ENCODE data around the gene IL26.

GRCh38 chr12:68177562-68177961, 48.0 kb downstream of the IL26 start:
- TF ChIP-seq CTCF (IDR thresholded peaks at IDR 0.05; ENCODE audit: poor library complexity, severe bottlenecking) (no peak), POLR2AphosphoS5 (IDR thresholded peaks at IDR 0.05) (peak; percentile 99), EZH2 (IDR thresholded peaks at IDR 0.05; ENCODE audit: borderline replicate concordance, insufficient read depth, low read length, poor library complexity, severe bottlenecking) (no peak), RAD21 (conservative IDR thresholded peaks at IDR 0.05) (no peak), EP300 (conservative IDR thresholded peaks at IDR 0.05; ENCODE audit: poor library complexity, severe bottlenecking) (peak; percentile 100), TAF1 (IDR thresholded peaks at IDR 0.05; ENCODE audit: low read depth) (no peak), SMC3 (conservative IDR thresholded peaks at IDR 0.05; ENCODE audit: poor library complexity) (no peak)
- TF ChIP-seq, protein P1, sequence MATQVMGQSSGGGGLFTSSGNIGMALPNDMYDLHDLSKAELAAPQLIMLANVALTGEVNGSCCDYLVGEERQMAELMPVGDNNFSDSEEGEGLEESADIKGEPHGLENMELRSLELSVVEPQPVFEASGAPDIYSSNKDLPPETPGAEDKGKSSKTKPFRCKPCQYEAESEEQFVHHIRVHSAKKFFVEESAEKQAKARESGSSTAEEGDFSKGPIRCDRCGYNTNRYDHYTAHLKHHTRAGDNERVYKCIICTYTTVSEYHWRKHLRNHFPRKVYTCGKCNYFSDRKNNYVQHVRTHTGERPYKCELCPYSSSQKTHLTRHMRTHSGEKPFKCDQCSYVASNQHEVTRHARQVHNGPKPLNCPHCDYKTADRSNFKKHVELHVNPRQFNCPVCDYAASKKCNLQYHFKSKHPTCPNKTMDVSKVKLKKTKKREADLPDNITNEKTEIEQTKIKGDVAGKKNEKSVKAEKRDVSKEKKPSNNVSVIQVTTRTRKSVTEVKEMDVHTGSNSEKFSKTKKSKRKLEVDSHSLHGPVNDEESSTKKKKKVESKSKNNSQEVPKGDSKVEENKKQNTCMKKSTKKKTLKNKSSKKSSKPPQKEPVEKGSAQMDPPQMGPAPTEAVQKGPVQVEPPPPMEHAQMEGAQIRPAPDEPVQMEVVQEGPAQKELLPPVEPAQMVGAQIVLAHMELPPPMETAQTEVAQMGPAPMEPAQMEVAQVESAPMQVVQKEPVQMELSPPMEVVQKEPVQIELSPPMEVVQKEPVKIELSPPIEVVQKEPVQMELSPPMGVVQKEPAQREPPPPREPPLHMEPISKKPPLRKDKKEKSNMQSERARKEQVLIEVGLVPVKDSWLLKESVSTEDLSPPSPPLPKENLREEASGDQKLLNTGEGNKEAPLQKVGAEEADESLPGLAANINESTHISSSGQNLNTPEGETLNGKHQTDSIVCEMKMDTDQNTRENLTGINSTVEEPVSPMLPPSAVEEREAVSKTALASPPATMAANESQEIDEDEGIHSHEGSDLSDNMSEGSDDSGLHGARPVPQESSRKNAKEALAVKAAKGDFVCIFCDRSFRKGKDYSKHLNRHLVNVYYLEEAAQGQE (IDR thresholded peaks at IDR 0.05; ENCODE audit: borderline replicate concordance), result no peak

All from neural cell (in vitro differentiated cells).